Caco-2 (cell line): ENCODE results near the gene TM9SF3. TPM values are rescaled to one million over a fixed set of nuclear protein-coding genes. Genes with fewer than 3 reads are reported as not detected.
A peak's percentile ranks its signal among the peaks of the same experiment; 100 is the strongest.

Experiments
- BruUV-seq: library from RNA; stranded (reverse); fragments of 400-500 nt; replicated peaks from 2 replicates; lab custom pipeline; 2021; lab: Mats Ljungman, UMichigan
- CTCF ChIA-PET: fragments of 300-600 bp; sonication (Branson Sonifier 250); formaldehyde crosslinking; loops from one replicate; lab custom pipeline; 2022; ENCODE audit warnings: antibody characterized with exemption; lab: Charles Lee
- POLR2A ChIA-PET: fragments of 300-600 bp; sonication (Branson Sonifier 250); formaldehyde crosslinking; loops from one replicate; lab custom pipeline; 2022; ENCODE audit warnings: antibody characterized with exemption; lab: Charles Lee
- DNase-seq, 2 experiments: peaks; one replicate each; pipeline versions ENCODE4 v3.0.0 to v3.0.0-alpha.2; 2020 to 2022
- H3K27me3 ChIP-seq: replicated peaks from 2 replicates; pipeline ENCODE4 v1.6.0; 2011; ENCODE audit warnings: low read length; ENCODE audit not compliant: control insufficient read depth, insufficient read depth
- H3K36me3 ChIP-seq: 2 replicates; pipeline ENCODE4 v1.5.1; 2011; ENCODE audit warnings: low read length; ENCODE audit not compliant: control insufficient read depth, insufficient read depth
- H3K4me1 ChIP-seq: fragments of 250-450 bp; sonication (Bioruptor Pico); 2 replicates; pipeline ENCODE4 v1.5.1; 2020; ENCODE audit warnings: mild to moderate bottlenecking
- H3K4me3 ChIP-seq: 2 replicates; pipeline ENCODE4 v1.5.1; 2011; ENCODE audit warnings: low read depth, mild to moderate bottlenecking, control low read depth, low read length
- H3K9me3 ChIP-seq: fragments of 250-450 bp; sonication (Bioruptor Pico); 2 replicates; pipeline ENCODE4 v1.5.1; 2020; ENCODE audit warnings: mild to moderate bottlenecking, moderate library complexity
- H3K27ac Mint-ChIP-seq: one replicate; pipeline ENCODE4 v1.8.0; 2022; ENCODE audit warnings: mixed read lengths; ENCODE audit not compliant: unreplicated experiment
- H3K27me3 Mint-ChIP-seq: one replicate; pipeline ENCODE4 v1.8.0; 2022; ENCODE audit warnings: mixed read lengths; ENCODE audit not compliant: insufficient read depth, unreplicated experiment
- H3K36me3 Mint-ChIP-seq: one replicate; pipeline ENCODE4 v1.8.0; 2022; ENCODE audit warnings: mild to moderate bottlenecking, mixed read lengths; ENCODE audit not compliant: insufficient read depth, unreplicated experiment
- H3K4me1 Mint-ChIP-seq: one replicate; pipeline ENCODE4 v1.8.0; 2022; ENCODE audit warnings: low read depth, mixed read lengths; ENCODE audit not compliant: unreplicated experiment
- H3K4me3 Mint-ChIP-seq: one replicate; pipeline ENCODE4 v1.8.0; 2022; ENCODE audit warnings: mild to moderate bottlenecking, moderate library complexity, mixed read lengths; ENCODE audit not compliant: unreplicated experiment
- H3K9me3 Mint-ChIP-seq: one replicate; pipeline ENCODE4 v1.8.0; 2022; ENCODE audit warnings: mixed read lengths; ENCODE audit not compliant: unreplicated experiment
- intact Hi-C: fragments of 100-400 bp; cut with micrococcal nuclease; formaldehyde crosslinking; loops from one replicate; pipeline ENCODE4 v1.10.0; 2022; ENCODE audit not compliant: unreplicated experiment
- total RNA-seq: library from RNA; stranded (reverse); gene quantifications from 2 replicates; pipeline ENCODE4 v1.2.3, GENCODE V29; 2022
- TF ChIP-seq, protein P1 (sequence below), 2 experiments: fragments of 200-600 bp in 1 of 2; IDR thresholded peaks; 1 replicate in 1 of 2; 2 replicates in 1 of 2; pipeline versions ENCODE4 v1.5.1 to v1.8.0; 2011 to 2022; ENCODE audit warnings: antibody characterized with exemption in 1 of 2, control low read depth in 1 of 2, inconsistent platforms in 1 of 2, low read depth in 1 of 2, low read length in 1 of 2, mild to moderate bottlenecking in 1 of 2, moderate library complexity in 1 of 2; ENCODE audit not compliant: insufficient read depth in 1 of 2, severe bottlenecking in 1 of 2, unreplicated experiment in 1 of 2

Gene TM9SF3
- total RNA-seq, 1 experiment from 2014 or later, result 176 TPM

GRCh38 chr10:96632974-96633710, 46.3 kb upstream of the TM9SF3 start:
- POLR2A ChIA-PET, result interaction anchor here (1.4 kb wide), 1 partner anchor 46 kb away, joined by 5 read pairs; the partner anchor contains the start of gene TM9SF3
- BruUV-seq, result no TSS peak
- Histone ChIP-seq H3K4me1 (peaks cover 44% of the 10 kb centered on the region), H3K4me3 (no peak overlapping the region), H3K36me3 (no peaks in the 10 kb centered on the region), H3K9me3 (no peaks in the 10 kb centered on the region), H3K27me3 (no peaks in the 10 kb centered on the region)
- DNase-seq, result peak; percentile 85 to 86
- Mint-ChIP-seq H3K4me3 (no peak overlapping the region), H3K27ac (peak overlapping the region; percentile 84), H3K27me3 (no peaks in the 10 kb centered on the region), H3K9me3 (no peaks in the 10 kb centered on the region), H3K4me1 (peaks cover 18% of the 10 kb centered on the region), H3K36me3 (peaks cover 5% of the 10 kb centered on the region)
- CTCF ChIA-PET, result no interaction called here
- intact Hi-C loops, result loop anchor here (1.0 to 2.0 kb wide), 2 partner anchors 21 to 46 kb away; partner anchors contain the start of gene TM9SF3
- TF ChIP-seq, protein P1, sequence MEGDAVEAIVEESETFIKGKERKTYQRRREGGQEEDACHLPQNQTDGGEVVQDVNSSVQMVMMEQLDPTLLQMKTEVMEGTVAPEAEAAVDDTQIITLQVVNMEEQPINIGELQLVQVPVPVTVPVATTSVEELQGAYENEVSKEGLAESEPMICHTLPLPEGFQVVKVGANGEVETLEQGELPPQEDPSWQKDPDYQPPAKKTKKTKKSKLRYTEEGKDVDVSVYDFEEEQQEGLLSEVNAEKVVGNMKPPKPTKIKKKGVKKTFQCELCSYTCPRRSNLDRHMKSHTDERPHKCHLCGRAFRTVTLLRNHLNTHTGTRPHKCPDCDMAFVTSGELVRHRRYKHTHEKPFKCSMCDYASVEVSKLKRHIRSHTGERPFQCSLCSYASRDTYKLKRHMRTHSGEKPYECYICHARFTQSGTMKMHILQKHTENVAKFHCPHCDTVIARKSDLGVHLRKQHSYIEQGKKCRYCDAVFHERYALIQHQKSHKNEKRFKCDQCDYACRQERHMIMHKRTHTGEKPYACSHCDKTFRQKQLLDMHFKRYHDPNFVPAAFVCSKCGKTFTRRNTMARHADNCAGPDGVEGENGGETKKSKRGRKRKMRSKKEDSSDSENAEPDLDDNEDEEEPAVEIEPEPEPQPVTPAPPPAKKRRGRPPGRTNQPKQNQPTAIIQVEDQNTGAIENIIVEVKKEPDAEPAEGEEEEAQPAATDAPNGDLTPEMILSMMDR (IDR thresholded peaks at IDR 0.05; ENCODE audit: insufficient read depth in 1 of 2, low read depth in 1 of 2, low read length in 1 of 2, severe bottlenecking in 1 of 2, unreplicated experiment in 1 of 2), result no peak

- Histone ChIP-seq H3K9me3 (no peaks in the 10 kb centered on the region), H3K36me3 (no peaks in the 10 kb centered on the region), H3K4me3 (no peak overlapping the region), H3K27me3 (no peaks in the 10 kb centered on the region), H3K4me1 (peaks cover 14% of the 10 kb centered on the region)
- Mint-ChIP-seq H3K4me3 (no peak overlapping the region), H3K9me3 (no peaks in the 10 kb centered on the region), H3K36me3 (no peaks in the 10 kb centered on the region), H3K27ac (no peak overlapping the region), H3K27me3 (no peaks in the 10 kb centered on the region), H3K4me1 (peaks cover 6% of the 10 kb centered on the region)
- TF ChIP-seq, protein P1 (IDR thresholded peaks at IDR 0.05; ENCODE audit: insufficient read depth in 1 of 2, low read depth in 1 of 2, low read length in 1 of 2, severe bottlenecking in 1 of 2, unreplicated experiment in 1 of 2), result no peak
- intact Hi-C loops, result no loop called here
- DNase-seq, result no peak
- CTCF ChIA-PET, result no interaction called here
- BruUV-seq, result no TSS peak
- POLR2A ChIA-PET, result no interaction called here
These were observed 40.5 kb upstream of the TM9SF3 start for GRCh38 chr10:96627292-96627691.

DNA sequence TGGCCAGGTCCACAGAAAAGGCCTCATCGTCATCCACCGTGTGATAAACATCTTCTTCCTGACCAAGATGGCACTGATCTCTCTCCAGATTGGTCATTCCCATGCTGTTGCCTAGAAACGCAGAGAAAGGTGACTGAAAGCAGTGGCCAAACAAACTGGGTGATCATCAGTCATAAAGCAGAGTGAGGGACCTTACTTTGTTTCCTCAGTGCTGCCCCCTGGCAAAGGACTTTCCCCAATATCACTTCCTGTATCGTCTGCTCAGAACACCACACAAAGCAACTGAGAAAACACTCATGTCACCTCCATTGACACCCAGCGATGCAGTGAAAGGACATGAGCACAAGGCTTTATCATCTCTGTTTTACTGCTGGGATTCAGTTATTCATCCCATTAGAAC, 40.0 kb upstream of the TM9SF3 start:
- Mint-ChIP-seq H3K27me3 (no peaks in the 10 kb centered on the region), H3K9me3 (no peaks in the 10 kb centered on the region), H3K27ac (no peak overlapping the region), H3K36me3 (no peaks in the 10 kb centered on the region), H3K4me1 (peaks cover 2% of the 10 kb centered on the region), H3K4me3 (no peak overlapping the region)
- CTCF ChIA-PET, result no interaction called here
- H3K9me3 ChIP-seq, result no peaks in the 10 kb centered on the region
- no peaks in the 10 kb centered on the region for H3K27me3 ChIP-seq
- POLR2A ChIA-PET, result no interaction called here
- TF ChIP-seq, protein P1 (IDR thresholded peaks at IDR 0.05; ENCODE audit: insufficient read depth in 1 of 2, low read depth in 1 of 2, low read length in 1 of 2, severe bottlenecking in 1 of 2, unreplicated experiment in 1 of 2), result peak in 1 of 2 experiments; percentile 27
- H3K4me1 ChIP-seq, result peaks cover 17% of the 10 kb centered on the region
- H3K36me3 ChIP-seq, result no peaks in the 10 kb centered on the region
- intact Hi-C loops, result no loop called here
- BruUV-seq, result no TSS peak
- no peak overlapping the region for H3K4me3 ChIP-seq
- DNase-seq, result peak in 1 of 2 experiments; percentile 47
